Loucy (cell line): ENCODE data around the gene SLC39A5.

Experiments
- CTCF ChIP-seq: fragments of 200-600 bp; sonication (generic); conservative IDR thresholded peaks from 2 replicates; pipeline ENCODE4 v1.5.1; 2014; ENCODE audit warnings: mild to moderate bottlenecking, antibody characterized with exemption, low read length
- EZH2phosphoT487 ChIP-seq: fragments of 200-600 bp; IDR thresholded peaks from 2 replicates; pipeline ENCODE4 v1.6.1; 2018; ENCODE audit warnings: antibody characterized with exemption, mild to moderate bottlenecking, moderate library complexity, borderline replicate concordance

- TF ChIP-seq CTCF (no peak), EZH2phosphoT487 (no peak)
Measured at GRCh38 chr12:56223571-56224101, 6.2 kb upstream of the SLC39A5 start.
